ENCODE results near the gene OR9A2.

- TF ChIP-seq CTCF (IDR thresholded peaks at IDR 0.05; ENCODE audit: insufficient read depth, low read depth, low read length) (no peak), EZH2 (IDR thresholded peaks at IDR 0.05; ENCODE audit: insufficient read depth, low read length) (no peak)
Observed at GRCh38 chr7:143041346-143041745, 14.4 kb upstream of the OR9A2 start.
